NCI-H748 treated with DMSO at 0.1 percent for 48 hours (cell line): ENCODE measurements around the gene CDIPT.
"Not testable (repeated sequence)": the region's sequence is repeated elsewhere in the genome, so short reads cannot be mapped to it uniquely, and the experiment has no call there.

ENCODE experiments used
- DNase-seq: peaks from one replicate; lab custom pipeline; 2025; lab: John Stamatoyannopoulos, UW

Gene CDIPT

DNA sequence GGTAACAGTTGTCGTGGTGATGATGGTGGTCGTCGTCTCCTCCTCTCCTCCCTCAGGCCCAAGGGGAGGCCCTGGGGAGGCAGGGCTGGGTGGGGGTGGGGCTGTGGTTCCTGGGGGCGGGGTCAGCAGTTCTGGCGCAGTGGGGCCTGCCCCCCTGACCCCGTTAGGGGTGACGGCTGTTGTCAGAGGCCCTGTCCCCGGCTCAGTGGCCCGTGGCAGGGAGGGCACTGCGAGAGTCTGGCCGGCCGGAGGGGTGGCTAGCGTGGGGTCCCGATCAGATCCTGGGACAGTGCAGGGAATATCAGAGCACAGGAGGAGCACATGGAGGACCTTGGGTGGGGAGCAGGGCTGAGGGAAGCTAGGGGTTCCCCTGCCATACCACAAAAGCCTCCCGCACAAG lies 33.8 kb upstream of the CDIPT start:
- DNase-seq = no peak

DNA sequence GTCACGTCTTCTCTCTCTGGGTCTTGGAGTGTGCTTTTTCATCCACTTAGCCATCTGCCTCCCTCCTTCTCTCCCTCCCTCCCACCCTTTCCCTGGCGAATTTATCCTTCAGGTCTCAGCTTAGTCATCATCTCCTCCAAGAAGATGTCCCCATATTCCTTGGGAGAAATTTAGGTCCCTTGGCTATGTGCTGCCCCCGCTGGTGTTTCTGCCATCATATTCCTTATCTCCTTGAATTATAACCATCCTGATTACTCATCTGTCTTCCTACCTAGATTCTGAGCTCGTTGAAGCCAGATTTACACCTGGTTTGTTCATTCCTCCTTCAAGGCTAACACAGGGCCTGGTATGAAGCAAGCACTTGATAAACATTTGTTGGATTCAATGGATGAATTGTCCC lies 31.3 kb upstream of the CDIPT start:
- no peak for DNase-seq

DNA sequence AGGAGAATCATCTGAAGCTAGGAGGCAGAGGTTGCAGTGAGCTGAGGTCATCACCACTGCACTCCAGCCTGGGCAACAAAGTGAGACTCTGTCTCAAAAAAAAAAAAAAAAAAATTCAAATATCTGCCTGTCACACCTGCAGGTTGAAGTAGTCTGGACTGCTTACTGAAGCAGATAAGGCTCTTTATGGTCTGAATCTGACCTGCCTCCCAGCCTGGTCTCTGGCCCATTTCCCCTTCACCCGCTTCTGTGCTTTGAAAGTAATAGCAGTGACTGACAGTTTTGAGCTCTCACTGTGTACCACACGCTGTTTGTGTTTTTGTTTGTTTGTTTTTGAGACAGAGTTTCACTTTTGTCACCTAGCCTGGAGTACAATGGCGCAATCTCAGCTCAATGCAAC lies 30.5 kb upstream of the CDIPT start:
- no peak for DNase-seq

DNA sequence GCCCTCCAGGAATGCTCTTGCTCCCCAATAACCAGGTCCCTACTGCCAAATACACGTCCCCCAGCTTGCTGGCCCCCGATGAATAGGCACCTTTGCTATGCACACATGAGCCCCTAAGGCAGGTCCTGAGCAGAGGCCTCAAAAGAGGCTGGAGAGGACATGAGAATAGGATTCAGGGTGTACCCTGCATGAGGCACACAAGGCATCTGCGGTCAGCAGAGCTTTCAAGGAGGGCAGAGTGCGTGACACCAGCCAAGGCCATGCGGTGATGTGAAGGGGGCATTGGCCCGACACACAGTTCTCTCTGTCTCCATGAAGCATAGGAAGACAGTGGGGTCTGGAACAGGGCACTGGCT lies 29.4 kb upstream of the CDIPT start:
- DNase-seq = no peak

- DNase-seq = no peak
Measured at GRCh38 chr16:29891525-29892457, 28.8 kb upstream of the CDIPT start.

GRCh38 chr16:29889372-29889771 lies 26.3 kb upstream of the CDIPT start:
- not testable (repeated sequence) for DNase-seq

- no peak for DNase-seq
Measured at GRCh38 chr16:29883987-29884386, 21.0 kb upstream of the CDIPT start.

- DNase-seq = no peak
Measured at GRCh38 chr16:29881050-29881449, 18.0 kb upstream of the CDIPT start.

DNA sequence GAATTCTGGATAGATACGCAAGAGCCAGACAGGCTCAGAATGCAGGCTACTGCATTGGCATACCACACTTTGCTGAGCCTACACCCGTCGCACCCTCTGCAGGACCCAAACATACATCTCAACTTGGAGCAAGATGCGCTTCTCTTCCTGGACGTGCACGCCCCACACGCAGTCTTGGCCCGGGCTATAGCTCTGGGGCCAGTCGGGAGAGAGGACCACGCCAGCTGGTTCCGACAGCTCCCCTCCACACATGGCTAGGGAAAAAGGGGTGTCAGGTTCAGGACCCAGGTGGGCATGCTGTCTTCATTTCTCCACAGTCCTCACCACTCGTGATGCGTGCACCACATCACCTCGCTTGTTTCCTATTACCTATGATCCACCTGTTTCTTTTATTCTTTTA lies 15.1 kb upstream of the CDIPT start:
- no peak for DNase-seq

- DNase-seq = no peak
Measured at GRCh38 chr16:29877266-29877961, 14.4 kb upstream of the CDIPT start.

- DNase-seq = no peak
Measured at GRCh38 chr16:29876594-29877249, 13.7 kb upstream of the CDIPT start.

DNA sequence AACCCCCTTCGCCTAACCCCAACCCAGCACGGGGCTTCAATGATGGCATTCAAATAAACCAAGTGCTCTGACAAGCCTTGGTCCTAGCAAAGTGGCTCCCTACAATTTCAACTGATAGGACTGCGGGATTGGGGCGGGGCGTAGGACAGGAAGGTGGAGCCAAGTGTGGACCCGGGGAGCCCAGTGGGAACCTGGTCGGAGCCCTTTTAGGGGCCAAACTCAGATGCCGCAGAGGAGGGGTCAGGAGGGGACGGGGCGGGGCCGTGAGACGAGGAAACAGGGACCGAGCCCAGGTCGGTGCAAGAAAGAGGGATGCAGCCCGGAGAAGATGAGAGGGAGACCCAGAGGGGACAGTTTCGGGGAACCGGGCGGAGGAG lies 13.2 kb upstream of the CDIPT start:
- DNase-seq = no peak

DNA sequence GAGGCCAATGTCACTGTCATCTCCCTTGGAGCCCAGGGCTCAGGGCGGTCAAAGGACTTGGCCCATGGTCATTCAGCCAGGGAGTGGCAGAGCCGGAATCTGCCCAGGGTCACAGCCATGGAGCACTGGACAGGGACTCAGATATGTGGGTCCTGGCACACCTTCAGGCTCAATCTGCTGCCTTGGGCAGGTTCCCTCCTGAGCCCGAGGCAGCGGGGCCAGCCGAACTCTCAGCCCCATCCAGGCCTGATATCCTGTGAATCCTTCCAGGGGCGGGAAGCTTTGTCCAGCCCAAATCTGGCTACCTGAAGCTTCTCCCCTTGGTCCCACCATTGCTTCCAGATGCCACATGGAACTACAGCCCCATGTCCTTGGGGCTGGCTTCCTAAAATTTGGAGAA lies 12.2 kb upstream of the CDIPT start:
- DNase-seq = no peak

GRCh38 chr16:29873319-29873718 lies 10.3 kb upstream of the CDIPT start:
- DNase-seq = no peak

DNA sequence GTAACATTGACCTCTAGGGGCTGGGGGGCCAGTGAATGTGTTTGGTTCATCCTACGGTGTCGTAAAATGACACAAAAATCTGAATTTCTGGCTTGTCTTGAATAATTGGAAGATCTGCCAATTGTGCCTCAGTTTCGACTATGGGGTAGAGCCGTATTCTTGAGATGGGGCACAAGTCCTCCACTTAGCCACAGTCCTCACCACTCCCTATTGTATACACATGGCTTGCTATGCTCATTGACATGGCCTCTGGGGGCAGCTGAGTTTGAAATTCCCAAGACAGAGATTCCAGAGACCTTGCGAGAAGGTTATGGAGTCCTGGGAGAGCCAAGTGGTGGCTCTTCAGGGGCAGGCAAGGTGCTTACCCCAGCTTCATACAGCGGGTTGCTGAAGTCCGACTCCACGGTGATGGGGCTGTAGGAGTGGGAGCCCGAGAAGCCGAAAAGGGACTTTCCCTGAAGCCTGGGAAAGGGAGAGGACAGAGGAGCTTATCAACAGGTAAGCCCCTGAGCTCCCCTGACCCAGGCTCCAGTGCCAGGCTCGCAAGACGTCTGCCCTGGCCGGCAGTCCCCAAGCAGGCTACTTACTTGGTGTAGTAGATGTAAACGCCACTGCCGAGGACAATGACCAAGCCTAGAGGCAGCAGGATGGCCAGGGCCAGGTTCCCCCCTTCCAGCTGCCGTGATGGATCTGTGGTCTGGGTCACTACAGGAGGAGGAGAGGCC lies 9.0 kb upstream of the CDIPT start:
- no peak for DNase-seq

DNA sequence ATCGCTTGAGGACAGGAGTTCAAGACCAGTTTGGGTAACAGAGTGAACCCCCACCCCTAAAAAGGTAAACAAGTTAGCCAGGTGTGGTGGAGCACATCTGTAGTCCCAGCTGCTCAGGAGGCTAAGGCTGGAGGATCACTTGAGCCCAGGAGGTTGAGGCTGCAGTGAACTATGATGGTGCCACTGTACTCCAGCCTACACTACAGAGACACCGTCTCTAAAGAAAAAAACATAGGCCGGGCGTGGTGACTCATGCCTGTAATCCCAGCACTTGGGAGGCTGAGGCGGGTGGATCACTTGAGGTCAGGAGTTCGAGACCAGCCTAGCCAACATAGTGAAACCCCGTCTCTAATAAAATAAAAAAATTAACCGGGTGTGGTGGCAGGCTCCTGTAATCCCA lies 6.0 kb upstream of the CDIPT start:
- not testable (repeated sequence) for DNase-seq

DNA sequence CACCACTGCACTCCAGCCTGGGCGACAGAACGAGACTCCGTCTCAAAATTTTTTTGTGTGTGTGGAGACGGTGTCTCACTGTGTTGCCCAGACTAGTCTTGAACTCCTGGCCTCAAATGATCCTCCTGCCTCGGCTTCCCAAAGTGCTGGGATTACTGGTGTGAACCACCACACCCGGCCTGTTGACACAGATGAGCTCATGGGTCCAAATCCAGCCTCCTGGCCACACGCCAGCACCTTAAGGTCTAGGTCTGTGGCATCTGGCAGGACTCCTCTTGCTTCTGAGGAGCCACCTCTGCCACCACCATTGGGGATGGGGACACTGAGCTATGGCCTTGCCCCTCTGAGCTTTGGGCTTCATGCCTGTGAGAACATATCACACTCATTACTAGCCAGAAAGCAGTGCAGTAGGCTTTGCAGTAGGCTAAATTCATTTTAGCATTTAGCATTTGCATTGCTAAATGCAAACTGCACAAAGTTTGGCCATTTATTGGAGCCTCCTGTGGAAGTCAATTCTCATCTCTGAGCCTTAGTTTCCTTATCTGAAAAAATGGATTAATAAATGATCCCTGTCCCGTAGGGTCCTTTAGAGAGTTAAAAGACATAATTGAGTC lies 5.5 kb upstream of the CDIPT start:
- no peak for DNase-seq

- DNase-seq = no peak
Measured at GRCh38 chr16:29864205-29864604, 1.2 kb upstream of the CDIPT start.

DNA sequence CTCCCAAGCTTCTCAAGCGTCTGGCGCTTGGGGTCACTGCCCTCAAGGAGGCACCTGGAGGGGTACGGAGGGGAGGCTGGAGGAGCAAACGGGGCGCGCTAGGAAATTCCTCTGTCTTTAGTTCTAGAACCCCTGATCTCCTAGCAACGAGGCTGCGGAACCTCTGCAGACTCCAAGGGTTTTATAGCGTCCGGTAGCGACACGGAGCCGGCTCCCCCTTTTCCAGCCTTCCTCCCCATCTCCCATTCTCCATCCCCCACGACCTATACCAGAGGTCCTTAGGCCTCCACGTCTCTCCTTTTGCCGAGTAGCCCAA lies 601 bp upstream of the CDIPT start:
- no peak for DNase-seq

DNA sequence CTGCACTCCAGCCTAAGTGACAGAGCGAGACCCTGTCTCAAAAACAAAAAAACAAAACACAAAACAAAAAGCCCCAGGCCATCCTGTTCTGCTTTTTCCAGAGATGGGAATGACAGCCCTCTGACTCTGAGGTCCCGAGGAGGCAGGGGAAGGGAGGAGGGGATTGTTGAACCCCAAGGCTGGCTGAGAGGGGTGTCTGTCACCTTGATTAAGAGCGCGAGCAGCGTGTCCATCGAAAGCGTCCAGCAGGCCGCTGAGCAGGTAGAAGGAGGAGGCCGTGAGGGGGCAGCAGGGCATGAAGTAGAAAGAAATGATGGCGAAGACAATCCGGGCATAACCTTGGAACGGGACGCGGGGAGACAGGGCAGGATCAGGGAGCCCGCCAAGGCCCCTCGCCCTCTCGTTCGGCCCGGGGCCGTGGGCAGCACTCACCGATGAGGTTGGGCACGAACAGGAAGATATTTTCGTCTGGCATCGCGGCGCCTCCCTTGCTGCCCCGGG lies 593 bp downstream of the CDIPT start:
- DNase-seq = no peak

- no peak for DNase-seq
Measured at GRCh38 chr16:29860218-29860617, 2.8 kb downstream of the CDIPT start.

GRCh38 chr16:29858974-29859373 lies 4.1 kb downstream of the CDIPT start:
- DNase-seq = no peak
